Astrocyte (in vitro differentiated cells and primary cell): ENCODE measurements around the gene RNF214.

ENCODE experiments used
- EZH2 ChIP-seq: IDR thresholded peaks from 2 replicates; pipeline ENCODE4 v1.6.1; 2012; ENCODE audit warnings: mild to moderate bottlenecking, low read length, inconsistent platforms; ENCODE audit not compliant: insufficient read depth
- TF ChIP-seq, protein P1 (sequence below): IDR thresholded peaks from 2 replicates; pipeline ENCODE4 v1.5.1; 2011; ENCODE audit warnings: low read depth, mild to moderate bottlenecking, inconsistent platforms, low read length, moderate library complexity; ENCODE audit not compliant: insufficient read depth

DNA sequence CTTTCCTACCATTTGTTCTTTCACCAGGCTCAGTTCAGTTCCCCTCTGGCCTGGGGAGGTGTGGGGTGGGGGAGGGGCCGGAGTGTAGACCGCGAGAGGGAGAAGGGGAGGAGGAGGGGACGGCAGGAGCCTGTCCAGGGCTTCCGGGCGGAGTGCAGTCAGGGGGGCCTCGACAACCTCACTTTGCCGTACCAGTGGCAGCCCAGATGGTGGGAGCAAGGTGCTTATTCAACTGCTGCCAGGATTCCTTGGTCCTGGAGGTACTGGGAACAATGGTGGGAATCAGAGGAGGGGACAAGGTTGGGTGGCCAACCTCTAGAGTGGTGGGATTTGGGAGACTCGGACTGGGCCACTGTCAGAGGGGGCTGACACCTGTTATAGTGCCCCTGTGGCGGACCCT, 82.4 kb downstream of the RNF214 start:
- TF ChIP-seq, protein P1, sequence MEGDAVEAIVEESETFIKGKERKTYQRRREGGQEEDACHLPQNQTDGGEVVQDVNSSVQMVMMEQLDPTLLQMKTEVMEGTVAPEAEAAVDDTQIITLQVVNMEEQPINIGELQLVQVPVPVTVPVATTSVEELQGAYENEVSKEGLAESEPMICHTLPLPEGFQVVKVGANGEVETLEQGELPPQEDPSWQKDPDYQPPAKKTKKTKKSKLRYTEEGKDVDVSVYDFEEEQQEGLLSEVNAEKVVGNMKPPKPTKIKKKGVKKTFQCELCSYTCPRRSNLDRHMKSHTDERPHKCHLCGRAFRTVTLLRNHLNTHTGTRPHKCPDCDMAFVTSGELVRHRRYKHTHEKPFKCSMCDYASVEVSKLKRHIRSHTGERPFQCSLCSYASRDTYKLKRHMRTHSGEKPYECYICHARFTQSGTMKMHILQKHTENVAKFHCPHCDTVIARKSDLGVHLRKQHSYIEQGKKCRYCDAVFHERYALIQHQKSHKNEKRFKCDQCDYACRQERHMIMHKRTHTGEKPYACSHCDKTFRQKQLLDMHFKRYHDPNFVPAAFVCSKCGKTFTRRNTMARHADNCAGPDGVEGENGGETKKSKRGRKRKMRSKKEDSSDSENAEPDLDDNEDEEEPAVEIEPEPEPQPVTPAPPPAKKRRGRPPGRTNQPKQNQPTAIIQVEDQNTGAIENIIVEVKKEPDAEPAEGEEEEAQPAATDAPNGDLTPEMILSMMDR = no peak
- no peak for TF ChIP-seq EZH2
